Mesodermal cell (in vitro differentiated cells): Measurements from ENCODE around the gene MAP4.
A peak's percentile ranks its signal among the peaks of the same experiment; 100 is the strongest.
"Not testable (repeated sequence)": the region's sequence is repeated elsewhere in the genome, so short reads cannot be mapped to it uniquely, and the experiment has no call there.

Experiments used
- H3K27ac ChIP-seq: 2 replicates; pipeline ENCODE4 v1.7.0; 2013; ENCODE audit warnings: mild to moderate bottlenecking, low read depth, low read length, moderate library complexity; ENCODE audit not compliant: severe bottlenecking
- H3K36me3 ChIP-seq: 2 replicates; pipeline ENCODE4 v1.7.1; 2013; ENCODE audit warnings: mild to moderate bottlenecking, low read length, moderate library complexity; ENCODE audit not compliant: control insufficient read depth, insufficient read depth
- H3K4me1 ChIP-seq: one replicate; pipeline ENCODE4 v1.7.1; 2013; ENCODE audit warnings: mild to moderate bottlenecking, low read length; ENCODE audit not compliant: insufficient read depth, control insufficient read depth, poor library complexity, severe bottlenecking
- H3K4me3 ChIP-seq: 2 replicates; pipeline ENCODE4 v1.7.0; 2013; ENCODE audit warnings: low read length, control low read depth, mild to moderate bottlenecking; ENCODE audit not compliant: insufficient read depth, poor library complexity, severe bottlenecking; ENCODE audit errors: extremely low read depth
- H3K9me3 ChIP-seq: 2 replicates; pipeline ENCODE4 v1.7.1; 2013; ENCODE audit warnings: mild to moderate bottlenecking, low read length, moderate library complexity; ENCODE audit not compliant: control insufficient read depth
- WGBS, 2 experiments: methylation state at CpG; one replicate each; pipeline ENCODE4 v1.1.5; 2013; ENCODE audit warnings: missing lambda C conversion rate in 2 of 2; ENCODE audit not compliant: insufficient coverage in 2 of 2; 5-methylcytosine and 5-hydroxymethylcytosine counted together

MAP4 gene

GRCh38 chr3:47841786-47842349 lies 174.3 kb downstream of the MAP4 start:
- Histone ChIP-seq H3K9me3 (no peaks in the 10 kb centered on the region), H3K27ac (no peak overlapping the region), H3K4me3 (no peak overlapping the region), H3K36me3 (peaks cover 99% of the 10 kb centered on the region), H3K4me1 (no peaks in the 10 kb centered on the region)
- 78 to 86% methylated on average over 4 to 7 of the region's 7 CpGs for WGBS, 2 experiments

GRCh38 chr3:47838503-47838902 lies 177.7 kb downstream of the MAP4 start:
- no peak overlapping the region for H3K4me3 ChIP-seq
- peaks cover 94% of the 10 kb centered on the region for H3K36me3 ChIP-seq
- 87 to 91% methylated on average over 4 to 5 of the region's 5 CpGs for WGBS, 2 experiments
- H3K4me1 ChIP-seq, result no peaks in the 10 kb centered on the region
- no peak overlapping the region for H3K27ac ChIP-seq
- H3K9me3 ChIP-seq, result no peaks in the 10 kb centered on the region

- Histone ChIP-seq H3K36me3 (peaks cover 95% of the 10 kb centered on the region), H3K4me1 (no peaks in the 10 kb centered on the region), H3K27ac (no peak overlapping the region), H3K9me3 (no peaks in the 10 kb centered on the region), H3K4me3 (no peak overlapping the region)
- WGBS, 2 experiments, result 83 to 90% methylated on average over 5 to 7 of the region's 7 CpGs
Measured at GRCh38 chr3:47836986-47837385, 179.2 kb downstream of the MAP4 start.

GRCh38 chr3:47829482-47829881 lies 186.7 kb downstream of the MAP4 start:
- H3K9me3 ChIP-seq, H3K4me3 ChIP-seq, H3K4me1 ChIP-seq, H3K27ac ChIP-seq: not testable (repeated sequence)
- peaks cover 74% of the 10 kb centered on the region for H3K36me3 ChIP-seq
- 98 to 100% methylated on average over 1 to 6 of the region's 9 CpGs for WGBS, 2 experiments

- WGBS, 2 experiments, result 50 to 75% methylated on average over 1 to 2 of the region's 7 CpGs
- H3K4me1 ChIP-seq, result peaks cover 9% of the 10 kb centered on the region
- H3K4me3 ChIP-seq, result peak overlapping the region; percentile 88
- no peak overlapping the region for H3K27ac ChIP-seq
- H3K36me3 ChIP-seq, result peaks cover 51% of the 10 kb centered on the region
- no peaks in the 10 kb centered on the region for H3K9me3 ChIP-seq
Measured at GRCh38 chr3:47825590-47825989, 190.6 kb downstream of the MAP4 start.

- peaks cover 9% of the 10 kb centered on the region for H3K4me1 ChIP-seq
- 1 to 3% methylated on average over 57 to 73 of the region's 77 CpGs for WGBS, 2 experiments
- H3K27ac ChIP-seq, result peak overlapping the region; percentile 54
- peak overlapping the region; percentile 88 for H3K4me3 ChIP-seq
- peaks cover 53% of the 10 kb centered on the region for H3K36me3 ChIP-seq
- H3K9me3 ChIP-seq, result no peaks in the 10 kb centered on the region
Measured at GRCh38 chr3:47824541-47825473, 191.4 kb downstream of the MAP4 start.

GRCh38 chr3:47817609-47818008 lies 198.6 kb downstream of the MAP4 start:
- Histone ChIP-seq H3K4me3 (no peak overlapping the region), H3K9me3 (no peaks in the 10 kb centered on the region), H3K36me3 (peaks cover 84% of the 10 kb centered on the region), H3K27ac (no peak overlapping the region), H3K4me1 (no peaks in the 10 kb centered on the region)
- 97 to 100% methylated on average over 2 to 5 of the region's 7 CpGs for WGBS, 2 experiments

GRCh38 chr3:47813551-47814177 lies 202.6 kb downstream of the MAP4 start:
- H3K27ac ChIP-seq, result no peak overlapping the region
- no peak overlapping the region for H3K4me3 ChIP-seq
- WGBS, 2 experiments, result 84 to 97% methylated on average over 4 to 5 of the region's 8 CpGs
- peaks cover 88% of the 10 kb centered on the region for H3K36me3 ChIP-seq
- H3K9me3 ChIP-seq, result no peaks in the 10 kb centered on the region
- no peaks in the 10 kb centered on the region for H3K4me1 ChIP-seq

GRCh38 chr3:47804577-47804976 lies 211.6 kb downstream of the MAP4 start:
- H3K4me1 ChIP-seq, result peaks cover 7% of the 10 kb centered on the region
- WGBS, 2 experiments, result no CpG with 5 or more reads among the region's 1 CpG

GRCh38 chr3:47803480-47804025 lies 212.7 kb downstream of the MAP4 start:
- Histone ChIP-seq H3K4me3 (peak overlapping the region; percentile 79), H3K36me3 (peaks cover 30% of the 10 kb centered on the region), H3K4me1 (peaks cover 7% of the 10 kb centered on the region), H3K9me3 (no peaks in the 10 kb centered on the region), H3K27ac (peak overlapping the region; percentile 99)
- WGBS, 2 experiments, result 1% methylated on average over 13 to 14 of the region's 20 CpGs

More at GRCh38 chr3:47804577-47804976, 211.6 kb downstream of the MAP4 start:
- Histone ChIP-seq H3K4me3 (no peak overlapping the region), H3K36me3 (peaks cover 39% of the 10 kb centered on the region), H3K27ac (no peak overlapping the region), H3K9me3 (no peaks in the 10 kb centered on the region)
